ENCODE measurements around the gene PTPN9. TPM values are rescaled to one million over a fixed set of nuclear protein-coding genes. Genes with fewer than 3 reads are reported as not detected.

The PTPN9 gene
- total and polyA plus RNA-seq, 4 donors, result 32.4 to 44.0 (median 39.3) TPM

DNA sequence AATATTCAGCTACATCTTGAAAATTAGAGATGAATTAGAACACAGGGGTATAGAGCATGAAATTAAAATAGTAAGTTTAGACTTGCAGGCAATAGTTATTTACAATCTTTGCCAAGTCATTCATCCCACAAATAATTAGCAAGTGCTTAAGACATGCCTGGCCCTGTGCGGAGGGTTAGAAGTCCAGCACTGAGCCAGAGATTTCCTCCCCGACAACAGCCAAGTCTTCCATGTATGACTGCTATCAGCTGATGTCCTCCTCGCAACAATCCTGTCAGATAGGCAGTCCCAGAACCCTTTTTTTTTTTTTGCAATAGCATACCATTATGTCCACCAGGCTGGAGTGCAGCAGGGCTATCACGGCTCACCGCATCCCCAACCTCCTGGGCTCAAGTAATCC is 142.2 kb downstream of the PTPN9 start:
- DNase-seq (ENCODE audit: low read depth in 4 of 6, low spot score in 6 of 6), result no peak
- H3K9me3 ChIP-seq (ENCODE audit: control insufficient read depth, insufficient read depth, low read length), result no peaks in the 10 kb centered on the region

GRCh38 chr15:75431682-75432081 is 147.4 kb downstream of the PTPN9 start:
- Histone ChIP-seq H3K4me1 (ENCODE audit: control insufficient read depth, insufficient read depth, low read length) (no peaks in the 10 kb centered on the region), H3K27me3 (ENCODE audit: control insufficient read depth, insufficient read depth, low read length) (no peaks in the 10 kb centered on the region), H3K9me3 (ENCODE audit: control insufficient read depth, insufficient read depth, low read length) (no peaks in the 10 kb centered on the region), H3K36me3 (ENCODE audit: control insufficient read depth, insufficient read depth, low read length) (peaks cover 30% of the 10 kb centered on the region), H3K4me3 (ENCODE audit: low read depth, low read length) (no peak overlapping the region), H3K27ac (ENCODE audit: low read depth, low read length) (no peak overlapping the region)
- no CpG with 5 or more reads among the region's 1 CpG for WGBS (ENCODE audit: insufficient coverage)
- DNase-seq (ENCODE audit: low read depth in 4 of 6, low spot score in 6 of 6), result no peak

More for the DNA sequence above, 142.2 kb downstream of the PTPN9 start:
- no peaks in the 10 kb centered on the region for H3K4me1 ChIP-seq (ENCODE audit: control insufficient read depth, insufficient read depth, low read length)
- no peaks in the 10 kb centered on the region for H3K27me3 ChIP-seq (ENCODE audit: control insufficient read depth, insufficient read depth, low read length)
- H3K4me3 ChIP-seq (ENCODE audit: low read depth, low read length), result no peak overlapping the region
- WGBS (ENCODE audit: insufficient coverage), result 62% methylated on average over 3 of the region's 5 CpGs
- no peak overlapping the region for H3K27ac ChIP-seq (ENCODE audit: low read depth, low read length)
- peaks cover 18% of the 10 kb centered on the region for H3K36me3 ChIP-seq (ENCODE audit: control insufficient read depth, insufficient read depth, low read length)

DNA sequence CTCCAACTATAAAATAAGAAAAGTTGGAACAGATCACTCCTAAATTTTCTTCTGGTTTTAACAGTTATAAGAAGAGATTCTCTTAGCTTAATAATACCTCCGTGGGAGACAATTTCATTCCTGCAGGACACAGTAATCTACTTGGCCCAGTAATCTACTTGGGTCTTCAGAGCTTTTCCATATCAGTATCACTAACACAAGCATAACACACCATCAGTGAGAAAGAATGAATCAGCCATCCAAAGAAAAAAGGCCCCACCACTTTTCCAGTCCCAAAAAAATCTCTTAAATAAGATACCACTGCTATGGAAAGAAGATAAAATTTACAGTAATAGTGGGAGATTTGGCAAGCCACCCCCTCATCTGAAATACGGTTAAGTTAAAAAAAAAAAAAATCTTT is 147.8 kb downstream of the PTPN9 start:
- Histone ChIP-seq H3K9me3 (ENCODE audit: control insufficient read depth, insufficient read depth, low read length) (no peaks in the 10 kb centered on the region), H3K36me3 (ENCODE audit: control insufficient read depth, insufficient read depth, low read length) (peaks cover 33% of the 10 kb centered on the region), H3K4me1 (ENCODE audit: control insufficient read depth, insufficient read depth, low read length) (no peaks in the 10 kb centered on the region), H3K27ac (ENCODE audit: low read depth, low read length) (no peak overlapping the region), H3K4me3 (ENCODE audit: low read depth, low read length) (no peak overlapping the region), H3K27me3 (ENCODE audit: control insufficient read depth, insufficient read depth, low read length) (no peaks in the 10 kb centered on the region)
- no peak for DNase-seq (ENCODE audit: low read depth in 4 of 6, low spot score in 6 of 6)
- no CpG with 5 or more reads among the region's 2 CpGs for WGBS (ENCODE audit: insufficient coverage)

GRCh38 chr15:75430259-75430658 is 148.9 kb downstream of the PTPN9 start:
- H3K4me3 ChIP-seq (ENCODE audit: low read depth, low read length), result no peak overlapping the region
- peaks cover 26% of the 10 kb centered on the region for H3K36me3 ChIP-seq (ENCODE audit: control insufficient read depth, insufficient read depth, low read length)
- DNase-seq (ENCODE audit: low read depth in 4 of 6, low spot score in 6 of 6), result no peak
- H3K9me3 ChIP-seq (ENCODE audit: control insufficient read depth, insufficient read depth, low read length), result no peaks in the 10 kb centered on the region
- H3K27me3 ChIP-seq (ENCODE audit: control insufficient read depth, insufficient read depth, low read length), result no peaks in the 10 kb centered on the region
- H3K4me1 ChIP-seq (ENCODE audit: control insufficient read depth, insufficient read depth, low read length), result no peaks in the 10 kb centered on the region
- H3K27ac ChIP-seq (ENCODE audit: low read depth, low read length), result no peak overlapping the region
- 96% methylated on average over 6 of the region's 7 CpGs for WGBS (ENCODE audit: insufficient coverage)

DNA sequence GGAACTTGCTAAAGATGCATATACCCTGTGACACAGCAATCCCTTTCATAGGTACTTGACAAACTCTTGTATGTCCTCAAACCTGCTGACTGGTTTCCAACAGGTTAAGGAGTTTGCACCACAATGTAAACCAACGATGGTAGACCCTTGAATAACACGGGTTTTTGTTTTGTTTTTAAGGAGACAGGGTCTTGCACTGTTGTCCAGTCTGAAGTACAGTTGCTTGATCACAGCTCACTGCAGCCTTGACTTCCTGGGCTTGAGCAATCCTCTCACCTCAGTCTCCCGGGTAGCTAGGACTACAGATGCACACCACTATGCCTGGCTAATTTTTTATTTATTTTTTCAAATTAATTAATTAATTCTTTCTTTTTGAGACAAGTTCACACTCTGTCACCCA is 151.0 kb downstream of the PTPN9 start:
- Histone ChIP-seq H3K4me1 (ENCODE audit: control insufficient read depth, insufficient read depth, low read length) (no peaks in the 10 kb centered on the region), H3K9me3 (ENCODE audit: control insufficient read depth, insufficient read depth, low read length) (no peaks in the 10 kb centered on the region), H3K27me3 (ENCODE audit: control insufficient read depth, insufficient read depth, low read length) (no peaks in the 10 kb centered on the region), H3K27ac (ENCODE audit: low read depth, low read length) (no peak overlapping the region), H3K36me3 (ENCODE audit: control insufficient read depth, insufficient read depth, low read length) (peaks cover 32% of the 10 kb centered on the region), H3K4me3 (ENCODE audit: low read depth, low read length) (no peak overlapping the region)
- DNase-seq (ENCODE audit: low read depth in 4 of 6, low spot score in 6 of 6), result no peak
- 78% methylated on average over 2 of the region's 3 CpGs for WGBS (ENCODE audit: insufficient coverage)

DNA sequence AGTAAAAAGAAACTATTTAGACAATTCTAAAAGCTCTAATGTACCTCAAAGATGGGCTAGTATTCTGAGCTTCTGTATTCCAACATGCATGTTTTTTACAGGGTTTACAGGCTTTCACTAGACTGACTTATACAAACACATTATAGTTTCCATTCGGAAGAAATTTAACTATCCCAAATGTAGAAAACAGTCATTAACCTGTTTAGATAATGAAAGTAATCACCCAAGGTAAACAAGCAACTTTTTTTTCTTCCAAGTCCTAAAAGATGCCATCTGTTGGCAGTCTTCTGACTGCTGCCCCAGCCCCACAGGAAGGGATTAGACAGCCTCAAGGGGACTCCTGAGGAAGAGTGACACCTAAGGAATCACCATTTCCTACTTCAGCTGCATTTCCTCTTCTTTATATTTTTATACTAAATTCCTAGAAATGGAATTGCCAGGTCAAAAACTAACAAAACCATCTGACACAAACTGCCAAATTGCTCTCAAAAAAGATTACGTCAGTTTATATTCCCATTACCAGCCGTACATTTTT is 153.1 kb downstream of the PTPN9 start:
- Histone ChIP-seq H3K27me3 (ENCODE audit: control insufficient read depth, insufficient read depth, low read length) (no peaks in the 10 kb centered on the region), H3K4me1 (ENCODE audit: control insufficient read depth, insufficient read depth, low read length) (no peaks in the 10 kb centered on the region), H3K9me3 (ENCODE audit: control insufficient read depth, insufficient read depth, low read length) (no peaks in the 10 kb centered on the region), H3K36me3 (ENCODE audit: control insufficient read depth, insufficient read depth, low read length) (peaks cover 38% of the 10 kb centered on the region), H3K27ac (ENCODE audit: low read depth, low read length) (no peak overlapping the region), H3K4me3 (ENCODE audit: low read depth, low read length) (no peak overlapping the region)
- WGBS (ENCODE audit: insufficient coverage), result no CpG with 5 or more reads among the region's 3 CpGs
- no peak for DNase-seq (ENCODE audit: low read depth in 4 of 6, low spot score in 6 of 6)

DNA sequence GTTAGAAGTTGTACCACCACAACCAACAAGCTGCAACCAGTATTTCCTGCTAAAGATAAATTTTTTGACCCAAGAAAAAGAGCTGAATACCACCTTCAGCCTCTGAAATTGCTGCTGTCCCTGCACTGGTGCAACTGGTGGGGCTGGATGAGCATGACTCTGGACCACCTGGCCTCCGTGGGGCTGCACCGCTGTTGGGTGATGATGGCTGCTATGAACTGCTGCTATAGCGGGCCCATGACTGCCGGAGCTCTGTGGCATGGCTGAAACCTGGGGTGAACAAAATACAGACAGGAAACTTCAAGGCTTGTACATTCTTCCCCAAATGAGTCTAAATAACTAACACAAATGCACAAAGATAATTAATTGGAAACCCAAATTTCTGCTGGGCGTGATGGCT is 156.6 kb downstream of the PTPN9 start:
- Histone ChIP-seq H3K27ac (ENCODE audit: low read depth, low read length) (no peak overlapping the region), H3K9me3 (ENCODE audit: control insufficient read depth, insufficient read depth, low read length) (no peaks in the 10 kb centered on the region), H3K4me1 (ENCODE audit: control insufficient read depth, insufficient read depth, low read length) (no peaks in the 10 kb centered on the region), H3K36me3 (ENCODE audit: control insufficient read depth, insufficient read depth, low read length) (peaks cover 30% of the 10 kb centered on the region), H3K27me3 (ENCODE audit: control insufficient read depth, insufficient read depth, low read length) (no peaks in the 10 kb centered on the region), H3K4me3 (ENCODE audit: low read depth, low read length) (no peak overlapping the region)
- WGBS (ENCODE audit: insufficient coverage), result 93% methylated on average over 5 of the region's 5 CpGs
- DNase-seq (ENCODE audit: low read depth in 4 of 6, low spot score in 6 of 6), result no peak

DNA sequence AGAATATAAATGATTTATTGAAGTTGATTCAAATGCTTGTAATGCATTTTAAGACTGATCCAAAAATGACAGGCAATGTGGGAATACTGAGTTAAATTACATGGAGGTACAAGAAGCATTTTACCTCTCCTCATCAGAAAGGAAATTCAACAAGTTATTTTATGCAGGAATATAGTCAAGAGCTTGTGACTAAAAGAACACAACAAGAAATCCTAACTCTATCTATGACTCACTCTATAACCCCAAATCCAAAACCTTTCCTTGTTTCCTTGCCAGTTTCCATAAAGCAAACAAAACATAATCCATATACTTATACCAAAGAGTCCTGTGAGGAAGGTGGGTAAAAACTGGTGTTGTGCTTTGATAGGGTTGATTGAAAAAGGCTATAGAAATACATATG is 158.4 kb downstream of the PTPN9 start:
- H3K27ac ChIP-seq (ENCODE audit: low read depth, low read length), result no peak overlapping the region
- DNase-seq (ENCODE audit: low read depth in 4 of 6, low spot score in 6 of 6), result no peak
- no peaks in the 10 kb centered on the region for H3K9me3 ChIP-seq (ENCODE audit: control insufficient read depth, insufficient read depth, low read length)
- no peak overlapping the region for H3K4me3 ChIP-seq (ENCODE audit: low read depth, low read length)
- no peaks in the 10 kb centered on the region for H3K4me1 ChIP-seq (ENCODE audit: control insufficient read depth, insufficient read depth, low read length)
- H3K27me3 ChIP-seq (ENCODE audit: control insufficient read depth, insufficient read depth, low read length), result no peaks in the 10 kb centered on the region
- H3K36me3 ChIP-seq (ENCODE audit: control insufficient read depth, insufficient read depth, low read length), result peaks cover 19% of the 10 kb centered on the region

DNA sequence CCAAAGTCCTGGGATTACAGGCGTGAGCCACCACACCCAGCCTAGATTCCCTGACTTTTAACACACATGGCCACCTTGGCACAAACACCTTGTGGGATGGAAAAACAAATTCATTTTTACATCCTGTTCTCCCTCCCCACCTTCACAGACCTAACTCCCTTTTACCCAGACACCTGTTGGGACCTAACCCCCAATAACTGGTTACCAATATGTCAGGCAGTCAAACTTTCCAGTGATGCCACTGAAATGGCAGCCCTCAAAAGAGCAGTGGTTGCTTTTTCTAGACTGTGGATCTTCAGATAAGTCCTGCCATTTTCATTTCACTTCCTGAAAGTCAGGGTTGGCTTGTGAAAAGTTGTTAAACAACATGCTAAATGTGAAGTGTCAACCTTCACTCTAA is 162.5 kb downstream of the PTPN9 start:
- WGBS (ENCODE audit: insufficient coverage), result 89% methylated on average over 1 of the region's 1 CpG
- no peaks in the 10 kb centered on the region for H3K4me1 ChIP-seq (ENCODE audit: control insufficient read depth, insufficient read depth, low read length)
- no peaks in the 10 kb centered on the region for H3K9me3 ChIP-seq (ENCODE audit: control insufficient read depth, insufficient read depth, low read length)
- peaks cover 12% of the 10 kb centered on the region for H3K36me3 ChIP-seq (ENCODE audit: control insufficient read depth, insufficient read depth, low read length)
- no peaks in the 10 kb centered on the region for H3K27me3 ChIP-seq (ENCODE audit: control insufficient read depth, insufficient read depth, low read length)
- no peak overlapping the region for H3K4me3 ChIP-seq (ENCODE audit: low read depth, low read length)
- H3K27ac ChIP-seq (ENCODE audit: low read depth, low read length), result no peak overlapping the region
- no peak for DNase-seq (ENCODE audit: low read depth in 4 of 6, low spot score in 6 of 6)
